ENCODE data around the gene NOP16.

- TF ChIP-seq POLR2A (IDR thresholded peaks at IDR 0.05): no peak
- TF ChIP-seq, protein P1, sequence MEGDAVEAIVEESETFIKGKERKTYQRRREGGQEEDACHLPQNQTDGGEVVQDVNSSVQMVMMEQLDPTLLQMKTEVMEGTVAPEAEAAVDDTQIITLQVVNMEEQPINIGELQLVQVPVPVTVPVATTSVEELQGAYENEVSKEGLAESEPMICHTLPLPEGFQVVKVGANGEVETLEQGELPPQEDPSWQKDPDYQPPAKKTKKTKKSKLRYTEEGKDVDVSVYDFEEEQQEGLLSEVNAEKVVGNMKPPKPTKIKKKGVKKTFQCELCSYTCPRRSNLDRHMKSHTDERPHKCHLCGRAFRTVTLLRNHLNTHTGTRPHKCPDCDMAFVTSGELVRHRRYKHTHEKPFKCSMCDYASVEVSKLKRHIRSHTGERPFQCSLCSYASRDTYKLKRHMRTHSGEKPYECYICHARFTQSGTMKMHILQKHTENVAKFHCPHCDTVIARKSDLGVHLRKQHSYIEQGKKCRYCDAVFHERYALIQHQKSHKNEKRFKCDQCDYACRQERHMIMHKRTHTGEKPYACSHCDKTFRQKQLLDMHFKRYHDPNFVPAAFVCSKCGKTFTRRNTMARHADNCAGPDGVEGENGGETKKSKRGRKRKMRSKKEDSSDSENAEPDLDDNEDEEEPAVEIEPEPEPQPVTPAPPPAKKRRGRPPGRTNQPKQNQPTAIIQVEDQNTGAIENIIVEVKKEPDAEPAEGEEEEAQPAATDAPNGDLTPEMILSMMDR (IDR thresholded peaks at IDR 0.05): no peak
These were observed 39.6 kb upstream of the NOP16 start for GRCh38 chr5:176427971-176428370.

All from lower leg skin (tissue), 3 donors.